Neural progenitor cell (in vitro differentiated cells): ENCODE measurements around the gene CLNK.

Experiments used
- EZH2 ChIP-seq: fragments of 200-600 bp; sonication (generic); IDR thresholded peaks from 2 replicates; pipeline ENCODE4 v1.6.1; 2017; ENCODE audit warnings: antibody characterized with exemption, mild to moderate bottlenecking, moderate library complexity
- TF ChIP-seq, protein P1 (sequence below): fragments of 200-600 bp; sonication (generic); IDR thresholded peaks from 2 replicates; pipeline ENCODE4 v1.5.1; 2017; ENCODE audit warnings: antibody characterized with exemption, mild to moderate bottlenecking

DNA sequence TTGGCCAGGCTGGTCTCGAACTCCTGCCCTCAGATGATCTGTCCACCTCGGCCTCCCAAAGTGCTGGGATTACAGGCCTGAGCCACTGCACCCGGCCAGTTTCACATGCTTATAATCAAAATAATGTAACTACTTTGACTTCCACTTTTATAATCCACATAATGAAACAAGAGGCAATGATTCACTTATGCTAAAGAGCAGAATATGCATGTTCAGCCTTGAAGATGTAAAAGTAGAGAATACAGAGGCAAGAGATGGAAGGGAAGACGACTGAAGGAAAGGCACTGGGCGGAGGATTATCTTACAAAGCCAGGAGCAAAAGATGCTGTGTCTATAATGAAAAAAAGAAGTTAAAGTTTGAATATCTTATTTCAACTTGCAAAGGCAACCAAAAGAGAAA lies 214.1 kb downstream of the CLNK start:
- TF ChIP-seq, protein P1, sequence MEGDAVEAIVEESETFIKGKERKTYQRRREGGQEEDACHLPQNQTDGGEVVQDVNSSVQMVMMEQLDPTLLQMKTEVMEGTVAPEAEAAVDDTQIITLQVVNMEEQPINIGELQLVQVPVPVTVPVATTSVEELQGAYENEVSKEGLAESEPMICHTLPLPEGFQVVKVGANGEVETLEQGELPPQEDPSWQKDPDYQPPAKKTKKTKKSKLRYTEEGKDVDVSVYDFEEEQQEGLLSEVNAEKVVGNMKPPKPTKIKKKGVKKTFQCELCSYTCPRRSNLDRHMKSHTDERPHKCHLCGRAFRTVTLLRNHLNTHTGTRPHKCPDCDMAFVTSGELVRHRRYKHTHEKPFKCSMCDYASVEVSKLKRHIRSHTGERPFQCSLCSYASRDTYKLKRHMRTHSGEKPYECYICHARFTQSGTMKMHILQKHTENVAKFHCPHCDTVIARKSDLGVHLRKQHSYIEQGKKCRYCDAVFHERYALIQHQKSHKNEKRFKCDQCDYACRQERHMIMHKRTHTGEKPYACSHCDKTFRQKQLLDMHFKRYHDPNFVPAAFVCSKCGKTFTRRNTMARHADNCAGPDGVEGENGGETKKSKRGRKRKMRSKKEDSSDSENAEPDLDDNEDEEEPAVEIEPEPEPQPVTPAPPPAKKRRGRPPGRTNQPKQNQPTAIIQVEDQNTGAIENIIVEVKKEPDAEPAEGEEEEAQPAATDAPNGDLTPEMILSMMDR: no peak
- no peak for TF ChIP-seq EZH2
